Activated T-cell treated with anti-CD3 and anti-CD28 coated beads, Interleukin-2, amount 50 U/mL, for 72 hours (primary cell): ENCODE data around the gene UGT1A9. TPM values are rescaled to one million over a fixed set of nuclear protein-coding genes. Genes with fewer than 3 reads are reported as not detected.
"Not testable (repeated sequence)": the region's sequence is repeated elsewhere in the genome, so short reads cannot be mapped to it uniquely, and the experiment has no call there.

Experiments
- ATAC-seq, 2 donors: fragments of 150-1000 bp; cut with Tn5 transposase; replicated peaks in 1 of 2; 2 replicates each; pipeline ENCODE4 v1.10.0; 2021; ENCODE audit warnings: moderate library complexity in 2 of 2, mild to moderate bottlenecking in 1 of 2
- DNase-seq, 2 donors: peaks; one replicate each; pipeline ENCODE4 v3.0.0; 2021 to 2022; ENCODE audit warnings: mixed read lengths in 1 of 2
- H3K27ac Mint-ChIP-seq: one replicate; pipeline ENCODE4 v1.8.0; 2022; ENCODE audit warnings: mild to moderate bottlenecking, moderate library complexity, mixed read lengths
- H3K27me3 Mint-ChIP-seq: one replicate; pipeline ENCODE4 v1.8.0; 2022; ENCODE audit warnings: low read depth, mixed read lengths
- H3K36me3 Mint-ChIP-seq, 2 donors: one replicate each; pipeline ENCODE4 v1.8.0; 2022; ENCODE audit warnings: mixed read lengths in 2 of 2, mild to moderate bottlenecking in 1 of 2; ENCODE audit not compliant: insufficient read depth in 2 of 2
- H3K4me1 Mint-ChIP-seq: one replicate; pipeline ENCODE4 v1.8.0; 2022; ENCODE audit warnings: low read depth, mixed read lengths
- H3K4me3 Mint-ChIP-seq, 2 donors: one replicate each; pipeline ENCODE4 v1.8.0; 2022; ENCODE audit warnings: mild to moderate bottlenecking in 2 of 2, mixed read lengths in 2 of 2, moderate library complexity in 2 of 2
- H3K9me3 Mint-ChIP-seq, 2 donors: one replicate each; pipeline ENCODE4 v1.8.0; 2022; ENCODE audit warnings: mixed read lengths in 2 of 2
- total RNA-seq, 2 donors: library from RNA; stranded (reverse); gene quantifications; one replicate each; pipeline ENCODE4 v1.2.3, GENCODE V29; 2022

Gene UGT1A9
- not detected for total RNA-seq

GRCh38 chr2:233671290-233672161 lies at the start of gene UGT1A9:
TSS of gene UGT1A9 (plus strand) at chr2:233671898. CDS start at chr2:233671935, 37 bp downstream.
- peaks cover 0 to 6% of the 10 kb centered on the region in 2 donors for H3K9me3 Mint-ChIP-seq
- H3K4me1 Mint-ChIP-seq = no peaks in the 10 kb centered on the region
- no peak for ATAC-seq

GRCh38 chr2:233627331-233628025 lies 44.2 kb upstream of the UGT1A9 start:
- Mint-ChIP-seq H3K27me3 (peaks cover 18% of the 10 kb centered on the region), H3K9me3 (peaks cover 7% of the 10 kb centered on the region in 2 donors), H3K4me3 (no peak overlapping the region), H3K36me3 (peaks cover 0 to 3% of the 10 kb centered on the region in 2 donors), H3K4me1 (no peaks in the 10 kb centered on the region), H3K27ac (no peak overlapping the region)
- no peak for DNase-seq
- no peak for ATAC-seq

More at GRCh38 chr2:233671290-233672161, at the start of gene UGT1A9:
- H3K36me3 Mint-ChIP-seq = no peaks in the 10 kb centered on the region
- no peak within 1 kb of the TSS for H3K4me3 Mint-ChIP-seq
- H3K27ac Mint-ChIP-seq = no peak within 1 kb of the TSS
- DNase-seq = no peak
- H3K27me3 Mint-ChIP-seq = peaks cover 8% of the 10 kb centered on the region

- not testable (repeated sequence) for H3K4me3 Mint-ChIP-seq, DNase-seq, ATAC-seq, H3K27ac Mint-ChIP-seq, H3K36me3 Mint-ChIP-seq, H3K9me3 Mint-ChIP-seq, H3K4me1 Mint-ChIP-seq
- H3K27me3 Mint-ChIP-seq = peaks cover 21% of the 10 kb centered on the region
These were observed 35.4 kb upstream of the UGT1A9 start, which contains the start of gene UGT1A10 for GRCh38 chr2:233636306-233636705. TSS of gene UGT1A10 (plus strand) at chr2:233636448. CDS start at chr2:233636523, 75 bp downstream.

- H3K4me3 Mint-ChIP-seq = no peak overlapping the region
- ATAC-seq (no peak), DNase-seq (no peak)
- H3K36me3 Mint-ChIP-seq = no peaks in the 10 kb centered on the region
- no peaks in the 10 kb centered on the region for H3K9me3 Mint-ChIP-seq
- H3K27me3 Mint-ChIP-seq = peaks cover 21% of the 10 kb centered on the region
- no peak overlapping the region for H3K27ac Mint-ChIP-seq
- peaks cover 8% of the 10 kb centered on the region for H3K4me1 Mint-ChIP-seq
These were observed 32.9 kb upstream of the UGT1A9 start for GRCh38 chr2:233638836-233639235.

- H3K4me3 Mint-ChIP-seq = no peak overlapping the region
- H3K4me1 Mint-ChIP-seq = peaks cover 8% of the 10 kb centered on the region
- H3K36me3 Mint-ChIP-seq = no peaks in the 10 kb centered on the region
- ATAC-seq (no peak), DNase-seq (no peak)
- H3K27ac Mint-ChIP-seq = no peak overlapping the region
- H3K9me3 Mint-ChIP-seq = no peaks in the 10 kb centered on the region
- H3K27me3 Mint-ChIP-seq = peaks cover 16% of the 10 kb centered on the region
These were observed 31.8 kb upstream of the UGT1A9 start for GRCh38 chr2:233639860-233640259.

- Mint-ChIP-seq H3K27me3 (no peaks in the 10 kb centered on the region), H3K9me3 (peaks cover 6 to 12% of the 10 kb centered on the region in 2 donors), H3K4me1 (peaks cover 8% of the 10 kb centered on the region), H3K36me3 (peaks cover 7 to 8% of the 10 kb centered on the region in 2 donors), H3K4me3 (no peak overlapping the region), H3K27ac (no peak overlapping the region)
- ATAC-seq (no peak), DNase-seq (no peak)
These were observed 28.6 kb upstream of the UGT1A9 start for GRCh38 chr2:233643128-233643527.

- not testable (repeated sequence) for H3K4me3 Mint-ChIP-seq, H3K4me1 Mint-ChIP-seq, H3K36me3 Mint-ChIP-seq, DNase-seq, ATAC-seq, H3K27me3 Mint-ChIP-seq, H3K27ac Mint-ChIP-seq
- peaks cover 6 to 12% of the 10 kb centered on the region in 2 donors for H3K9me3 Mint-ChIP-seq
These were observed 25.7 kb upstream of the UGT1A9 start for GRCh38 chr2:233646033-233646432.

GRCh38 chr2:233650981-233651380 lies 20.7 kb upstream of the UGT1A9 start:
- peaks cover 7 to 8% of the 10 kb centered on the region in 2 donors for H3K36me3 Mint-ChIP-seq
- H3K9me3 Mint-ChIP-seq = peaks cover 6 to 12% of the 10 kb centered on the region in 2 donors
- no peak for DNase-seq
- no peak overlapping the region for H3K27ac Mint-ChIP-seq
- peaks cover 25% of the 10 kb centered on the region for H3K27me3 Mint-ChIP-seq
- no peaks in the 10 kb centered on the region for H3K4me1 Mint-ChIP-seq
- ATAC-seq = no peak
- no peak overlapping the region for H3K4me3 Mint-ChIP-seq

- DNase-seq (no peak), ATAC-seq (no peak)
- Mint-ChIP-seq H3K36me3 (peaks cover 5% of the 10 kb centered on the region in 2 donors), H3K27ac (no peak overlapping the region), H3K4me1 (peaks cover 4% of the 10 kb centered on the region), H3K4me3 (no peak overlapping the region), H3K27me3 (peaks cover 25% of the 10 kb centered on the region), H3K9me3 (peaks cover 4 to 10% of the 10 kb centered on the region in 2 donors)
These were observed 20.3 kb upstream of the UGT1A9 start for GRCh38 chr2:233651430-233651829.

GRCh38 chr2:233654501-233654900 lies 17.2 kb upstream of the UGT1A9 start:
- DNase-seq = no peak
- Mint-ChIP-seq H3K4me1 (peaks cover 8% of the 10 kb centered on the region), H3K36me3 (no peaks in the 10 kb centered on the region), H3K9me3 (no peaks in the 10 kb centered on the region), H3K27me3 (peaks cover 31% of the 10 kb centered on the region), H3K4me3 (no peak overlapping the region), H3K27ac (no peak overlapping the region)
- no peak for ATAC-seq

GRCh38 chr2:233655043-233655442 lies 16.7 kb upstream of the UGT1A9 start:
- Mint-ChIP-seq H3K27ac (no peak overlapping the region), H3K27me3 (peaks cover 36% of the 10 kb centered on the region), H3K4me1 (peaks cover 8% of the 10 kb centered on the region), H3K9me3 (no peaks in the 10 kb centered on the region), H3K36me3 (no peaks in the 10 kb centered on the region), H3K4me3 (no peak overlapping the region)
- no peak for ATAC-seq
- DNase-seq = no peak

GRCh38 chr2:233655943-233656342 lies 15.8 kb upstream of the UGT1A9 start:
- DNase-seq, H3K4me3 Mint-ChIP-seq, H3K36me3 Mint-ChIP-seq, H3K27ac Mint-ChIP-seq, H3K9me3 Mint-ChIP-seq, H3K4me1 Mint-ChIP-seq, ATAC-seq: not testable (repeated sequence)
- peaks cover 36% of the 10 kb centered on the region for H3K27me3 Mint-ChIP-seq

- ATAC-seq (peak in 1 of 2 donors; percentile 19), DNase-seq (peak in 1 of 2 donors; percentile 12)
- no peak overlapping the region for H3K27ac Mint-ChIP-seq
- H3K4me3 Mint-ChIP-seq = no peak overlapping the region
- H3K4me1 Mint-ChIP-seq = peaks cover 8% of the 10 kb centered on the region
- H3K27me3 Mint-ChIP-seq = peaks cover 36% of the 10 kb centered on the region
- H3K36me3 Mint-ChIP-seq = no peaks in the 10 kb centered on the region
- H3K9me3 Mint-ChIP-seq = no peaks in the 10 kb centered on the region
These were observed 15.3 kb upstream of the UGT1A9 start for GRCh38 chr2:233656443-233656842.
